Omental fat pad (tissue), 4 donors: ENCODE data around the gene CAD. TPM values are rescaled to one million over a fixed set of nuclear protein-coding genes. Genes with fewer than 3 reads are reported as not detected.

Experiments used
- ATAC-seq: fragments of 150-250 bp; one replicate; pipeline ENCODE4 v1.9.1; 2016; ENCODE audit warnings: mild to moderate bottlenecking, moderate library complexity; ENCODE audit not compliant: low FRiP score
- DNase-seq: peaks from one replicate; pipeline ENCODE4 v3.0.0-alpha.2; 2019; ENCODE audit warnings: low spot score
- CTCF ChIP-seq, 3 donors: fragments of 450-650 bp; IDR thresholded peaks; one replicate each; pipeline ENCODE4 v1.5.1; 2016 to 2017; ENCODE audit warnings: antibody characterized with exemption in 3 of 3, mild to moderate bottlenecking in 3 of 3, moderate library complexity in 2 of 3
- total RNA-seq, 4 donors: library from RNA; depleted of rRNA; stranded (reverse); fragments of >200 nt; gene quantifications; one replicate each; pipeline ENCODE4 v1.1.0, GENCODE V29; 2016

CAD gene
- total RNA-seq, 4 donors from 2014 or later: 14.6 to 29.3 (median 24.7) TPM

- TF ChIP-seq CTCF (IDR thresholded peaks at IDR 0.05): no peak
- ATAC-seq (no peak), DNase-seq (no peak)
Measured at GRCh38 chr2:27245626-27246025, 28.5 kb downstream of the CAD start.

- DNase-seq: no peak
- TF ChIP-seq CTCF (IDR thresholded peaks at IDR 0.05): no peak
- ATAC-seq: no peak
Measured at GRCh38 chr2:27247893-27248292, 30.7 kb downstream of the CAD start.

GRCh38 chr2:27249159-27249890, 32.2 kb downstream of the CAD start:
- TF ChIP-seq CTCF (IDR thresholded peaks at IDR 0.05): no peak
- ATAC-seq: no peak
- no peak for DNase-seq

- no peak for ATAC-seq
- TF ChIP-seq CTCF (IDR thresholded peaks at IDR 0.05): no peak
- DNase-seq: no peak
Measured at GRCh38 chr2:27249891-27250651, 32.9 kb downstream of the CAD start.

GRCh38 chr2:27250652-27251379, 33.6 kb downstream of the CAD start:
- no peak for ATAC-seq
- DNase-seq: no peak

GRCh38 chr2:27251766-27252165, 34.6 kb downstream of the CAD start:
- DNase-seq (no peak), ATAC-seq (no peak)
- no peak for TF ChIP-seq CTCF (IDR thresholded peaks at IDR 0.05)

More at GRCh38 chr2:27250652-27251379, 33.6 kb downstream of the CAD start:
- no peak for TF ChIP-seq CTCF (IDR thresholded peaks at IDR 0.05)
